Subcutaneous adipose tissue (tissue), 4 donors: ENCODE results near the gene SMIM15. TPM values are rescaled to one million over a fixed set of nuclear protein-coding genes. Genes with fewer than 3 reads are reported as not detected.

Experiments used
- CTCF ChIP-seq: fragments of 450-650 bp; IDR thresholded peaks from one replicate; pipeline ENCODE4 v1.5.1; 2016; ENCODE audit warnings: low read depth, mild to moderate bottlenecking, control low read depth, antibody characterized with exemption, moderate library complexity
- total RNA-seq, 4 donors: library from RNA; depleted of rRNA; stranded (reverse); fragments of >200 nt; gene quantifications; one replicate each; pipeline ENCODE4 v1.1.0, GENCODE V29; 2016

The SMIM15 gene
- total RNA-seq, 4 donors from 2014 or later: 17.2 to 32.9 (median 24.8) TPM

- no peak for TF ChIP-seq CTCF
Measured at GRCh38 chr5:61159836-61160235, 2.4 kb downstream of the SMIM15 start.

GRCh38 chr5:61159070-61159469 is 3.2 kb downstream of the SMIM15 start:
- TF ChIP-seq CTCF: no peak

- TF ChIP-seq CTCF: no peak
Measured at GRCh38 chr5:61151893-61152292, 10.4 kb downstream of the SMIM15 start.

- TF ChIP-seq CTCF: no peak
Measured at GRCh38 chr5:61148515-61148914, 13.8 kb downstream of the SMIM15 start.

GRCh38 chr5:61142811-61143210 is 19.5 kb downstream of the SMIM15 start:
- no peak for TF ChIP-seq CTCF

- TF ChIP-seq CTCF: no peak
Measured at GRCh38 chr5:61142391-61142790, 19.9 kb downstream of the SMIM15 start.

GRCh38 chr5:61141801-61142200 is 20.5 kb downstream of the SMIM15 start:
- no peak for TF ChIP-seq CTCF
